SH-SY5Y (cell line): ENCODE data around the gene HLCS.

Experiments
- GATA2 ChIP-seq: IDR thresholded peaks from 2 replicates; pipeline ENCODE4 v1.6.1; 2011; ENCODE audit warnings: mild to moderate bottlenecking, low read depth, low read length
- GATA3 ChIP-seq: IDR thresholded peaks from 2 replicates; pipeline ENCODE4 v1.6.1; 2011; ENCODE audit warnings: low read depth, mild to moderate bottlenecking, low read length, moderate library complexity

Gene HLCS

DNA sequence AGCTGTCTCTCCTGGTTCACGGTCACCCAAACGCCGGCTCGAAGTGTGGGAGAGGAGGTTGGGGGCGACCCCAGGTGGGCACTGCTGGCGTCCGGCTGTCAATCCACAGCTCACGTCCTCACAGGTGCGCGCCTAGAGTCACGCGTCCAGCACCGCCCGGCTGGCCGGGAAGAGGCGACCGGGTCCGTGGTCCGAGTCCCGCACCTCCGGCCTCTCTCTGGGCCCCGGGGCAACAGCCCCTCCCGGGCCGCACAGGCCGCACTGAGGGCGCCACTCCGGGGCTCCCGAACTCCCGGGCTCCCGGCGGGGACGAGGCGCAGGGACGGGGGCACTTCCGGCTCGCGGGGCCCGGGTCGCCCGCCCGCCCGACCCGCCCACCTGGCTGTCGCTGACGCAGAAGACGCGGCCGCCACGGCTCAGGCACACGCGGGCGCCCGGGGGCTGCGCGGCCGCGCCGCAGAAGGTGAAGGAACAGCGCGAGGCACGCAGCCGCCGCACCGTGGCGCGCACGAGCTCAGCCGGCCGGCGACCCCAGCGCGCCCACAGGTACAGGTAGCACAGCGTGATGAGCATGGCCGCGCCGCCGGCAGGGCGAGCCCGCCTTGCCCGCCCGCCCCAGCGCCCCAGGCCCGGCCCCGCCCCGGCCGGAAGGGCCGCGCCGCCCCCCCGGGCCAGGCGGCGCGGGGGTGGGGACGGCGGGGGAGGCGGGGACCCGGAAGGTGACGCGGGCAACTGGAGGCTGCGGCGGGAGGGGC lies at the start of gene HLCS:
Gene HLCS, minus strand, starts transcription at position 604 of the 755 bp plus-strand sequence. Its CDS starts 31 bp downstream, at position 573.
- TF ChIP-seq GATA2 (no peak), GATA3 (no peak)

DNA sequence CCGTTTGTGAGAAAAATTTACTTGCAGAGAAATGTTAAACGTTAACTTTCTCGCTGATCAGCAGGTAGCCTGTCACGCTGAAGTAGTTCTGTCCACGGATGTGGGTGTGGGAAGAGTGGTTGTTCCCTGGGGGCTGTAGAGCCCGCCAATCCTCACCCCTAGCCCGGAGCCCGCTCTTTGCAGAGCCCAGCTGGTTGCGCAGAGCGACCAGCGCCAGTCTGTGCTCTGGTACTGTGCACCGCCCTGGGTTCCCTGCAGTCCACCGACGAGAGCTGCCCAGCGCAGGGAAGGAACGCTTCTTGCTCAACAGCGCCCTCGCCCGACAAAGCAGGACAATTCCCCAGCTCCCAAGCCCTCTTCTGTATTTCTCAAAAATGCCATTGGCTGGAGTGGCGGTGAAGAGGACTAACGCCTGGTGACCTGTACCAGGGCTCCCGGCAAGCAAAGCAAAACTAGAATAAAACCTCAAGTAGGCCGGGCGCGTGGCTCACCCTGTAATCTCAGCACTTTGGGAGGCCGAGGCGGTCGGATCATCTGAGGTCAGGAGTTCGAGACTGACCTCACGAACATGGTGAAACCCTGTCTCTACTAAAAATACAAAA lies 43.4 kb upstream of the HLCS start:
- TF ChIP-seq GATA2 (no peak), GATA3 (no peak)

DNA sequence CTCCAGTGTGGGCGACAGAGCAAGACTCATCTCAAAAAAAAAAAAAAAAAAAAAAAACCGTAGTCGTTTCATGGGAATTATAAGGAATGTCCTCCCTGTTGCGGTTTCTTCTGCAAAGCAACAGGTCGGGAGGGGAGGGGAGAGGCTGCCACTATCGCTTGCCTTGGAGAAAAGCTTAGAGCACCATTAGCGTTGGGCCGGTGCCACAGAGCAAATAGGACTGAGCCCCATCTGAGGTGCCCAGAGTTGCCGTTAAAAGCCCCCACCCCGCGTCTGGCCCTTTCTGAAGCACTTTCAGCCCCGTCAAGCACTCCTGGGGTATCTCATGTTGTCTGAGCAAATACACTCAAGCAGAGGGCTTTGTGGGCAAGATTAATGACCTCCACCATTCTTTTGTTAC lies 42.3 kb upstream of the HLCS start:
- TF ChIP-seq GATA3 (no peak), GATA2 (no peak)

DNA sequence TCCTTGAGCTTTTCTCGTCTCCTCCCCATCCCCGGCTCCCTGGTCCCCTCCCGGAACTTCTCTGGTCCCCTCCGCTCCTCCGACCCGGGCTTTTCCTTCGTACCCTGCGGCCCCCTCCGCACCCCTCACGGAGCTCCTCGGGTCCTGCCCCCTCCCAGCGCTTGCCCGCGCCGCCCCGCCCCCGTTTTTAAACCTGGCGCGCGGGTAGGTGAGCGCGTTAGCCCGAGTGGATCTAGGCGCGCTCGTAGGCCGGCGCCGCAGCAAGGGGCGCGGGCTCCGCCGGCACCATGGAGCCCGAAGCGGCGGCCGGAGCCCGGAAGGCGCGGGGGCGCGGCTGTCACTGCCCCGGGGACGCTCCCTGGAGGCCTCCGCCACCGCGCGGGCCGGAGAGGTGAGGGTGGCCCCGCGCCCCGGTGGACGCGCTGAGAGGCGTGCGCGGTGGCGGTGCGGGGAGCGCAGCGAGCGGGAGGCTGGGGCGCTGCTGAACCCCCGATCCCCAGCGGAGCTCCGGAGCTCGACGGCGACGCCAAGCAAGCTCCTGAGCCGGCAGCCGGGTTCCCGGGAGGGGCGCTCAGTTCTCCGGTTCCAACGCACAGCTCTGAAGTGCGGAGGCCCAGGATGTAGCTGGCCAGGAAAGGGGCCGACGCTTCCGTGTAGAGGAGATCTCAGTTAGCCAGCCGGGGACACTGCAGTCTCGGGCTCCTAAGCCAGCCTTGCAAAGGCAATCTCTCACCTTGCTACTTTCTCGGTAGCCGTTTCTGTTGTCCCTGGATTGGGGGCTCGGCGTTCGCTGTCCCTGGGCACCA lies 40.2 kb upstream of the HLCS start, which contains the start of gene RIPPLY3:
Gene RIPPLY3, plus strand, starts transcription at position 217 of the 806 bp plus-strand sequence. Its CDS starts 71 bp downstream, at position 288.
- TF ChIP-seq GATA3 = no peak
- no peak for TF ChIP-seq GATA2

DNA sequence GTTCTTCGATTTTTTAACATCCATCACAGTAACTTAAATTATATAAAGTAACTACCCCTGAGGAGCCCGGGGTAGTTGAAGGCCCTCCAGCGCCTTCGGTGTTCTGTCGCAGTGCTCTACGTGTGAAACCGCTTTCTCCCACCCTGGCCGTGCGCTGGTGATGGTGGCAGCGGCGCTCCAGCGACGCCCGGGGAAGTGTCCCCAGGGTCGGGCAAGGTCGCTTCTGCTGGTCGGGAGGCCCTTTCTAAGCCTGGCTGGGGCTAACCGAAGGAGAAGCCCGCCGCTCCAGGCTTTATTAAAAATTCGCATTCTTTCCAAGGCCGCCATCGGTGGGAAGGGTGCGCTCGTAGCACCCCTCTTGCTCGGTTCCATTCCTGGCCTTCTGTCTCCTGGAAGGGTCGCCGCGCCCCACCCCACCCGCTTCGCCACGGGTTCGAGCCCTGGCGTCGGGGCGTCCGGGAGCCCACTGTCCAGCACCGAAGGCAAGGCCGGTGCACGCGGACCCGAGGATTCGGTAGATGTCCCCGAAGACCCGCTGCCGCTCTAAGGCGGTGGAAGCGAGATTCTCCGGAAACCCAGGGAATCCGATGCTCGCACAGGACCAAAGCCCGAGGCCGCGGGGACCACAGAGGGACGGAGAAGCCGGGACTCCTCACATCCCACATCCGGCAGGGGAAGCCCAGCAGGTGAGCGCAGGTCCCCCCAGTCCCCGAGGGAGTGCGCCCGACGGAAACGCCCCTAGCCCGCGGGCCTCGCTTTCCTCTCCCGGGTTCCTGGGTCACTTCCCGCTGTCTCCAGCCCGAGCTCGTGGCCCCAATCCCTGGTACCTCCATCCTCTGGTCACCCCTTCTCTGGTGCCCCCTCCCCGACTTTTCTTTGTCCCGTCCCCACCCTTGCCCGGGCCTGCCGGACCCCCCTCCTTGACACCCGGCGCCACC lies 39.3 kb upstream of the HLCS start:
- TF ChIP-seq GATA2 (no peak), GATA3 (no peak)

DNA sequence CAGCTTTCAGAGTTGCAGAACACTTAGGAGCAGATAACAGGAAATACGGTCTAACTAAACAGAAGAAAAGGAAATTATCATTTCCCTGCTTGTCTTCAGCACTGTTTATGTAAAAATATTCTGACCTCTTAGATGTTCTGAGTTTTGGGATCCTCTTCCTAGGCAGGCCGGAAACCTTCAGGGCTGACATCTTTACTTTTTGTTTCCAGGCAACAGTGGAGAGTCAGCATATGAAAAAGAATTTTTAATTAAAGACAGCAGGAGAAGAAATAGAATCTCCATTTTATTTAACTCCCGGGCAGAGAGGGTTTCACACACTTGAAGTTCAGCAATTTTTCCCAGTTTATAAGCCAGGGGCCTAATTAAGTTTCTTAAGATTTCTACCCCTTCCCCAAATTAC lies 35.0 kb upstream of the HLCS start:
- TF ChIP-seq GATA3 = no peak
- TF ChIP-seq GATA2 = no peak

DNA sequence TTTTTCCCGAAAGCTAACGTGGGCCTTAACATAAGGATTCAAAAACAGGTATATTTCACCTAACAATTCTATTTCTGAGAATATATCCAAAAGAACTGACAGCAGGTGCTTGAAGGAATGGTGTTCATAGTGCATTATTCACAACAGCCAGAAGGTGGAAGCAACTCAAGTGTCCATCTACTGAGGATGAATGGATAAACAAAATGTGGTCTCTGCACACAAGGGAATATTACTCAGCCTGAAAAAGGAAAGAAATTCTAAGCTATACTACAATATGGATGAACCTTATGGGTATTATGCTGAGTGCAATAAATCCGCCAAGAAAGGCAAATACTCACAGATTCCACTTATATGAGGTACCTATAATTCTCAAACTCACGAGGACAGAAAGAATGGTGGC lies 33.9 kb upstream of the HLCS start:
- TF ChIP-seq GATA2 (no peak), GATA3 (no peak)

DNA sequence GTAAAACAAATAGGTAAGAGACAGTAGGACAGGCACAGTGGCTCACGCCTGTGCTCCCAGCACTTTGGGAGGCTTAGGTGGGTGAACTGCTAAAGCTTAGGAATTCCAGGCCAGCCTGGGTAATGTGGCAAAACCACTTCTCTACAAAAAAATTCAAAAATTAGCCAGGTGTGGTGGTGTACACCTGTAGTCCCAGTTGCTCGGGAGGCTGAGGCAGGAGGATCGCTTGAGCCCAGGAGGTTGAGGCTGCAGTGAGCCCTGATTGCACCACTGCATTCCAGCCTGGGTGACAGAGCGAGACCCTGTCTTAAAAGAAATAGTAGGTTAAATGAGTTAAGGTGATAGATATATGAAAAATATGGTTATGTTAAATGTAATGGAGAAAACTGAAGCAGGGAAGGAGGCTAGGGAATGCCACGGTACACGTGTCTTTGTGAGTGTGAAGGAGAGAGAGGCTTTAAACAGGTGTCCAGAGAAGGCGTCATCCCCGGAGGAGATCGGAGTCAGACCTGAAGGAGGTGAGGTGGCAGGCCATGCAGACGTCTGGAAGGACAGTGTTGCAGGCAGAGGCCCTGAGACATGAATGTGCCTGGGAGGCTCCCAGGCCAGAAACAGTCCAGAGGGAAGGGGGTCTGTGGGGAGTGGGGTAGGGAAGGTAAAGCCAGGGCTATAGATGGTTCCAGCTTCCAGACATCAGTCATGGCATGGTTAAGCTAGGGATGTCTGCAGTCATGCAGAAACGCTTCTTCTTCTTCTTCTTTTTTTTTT lies 32.8 kb upstream of the HLCS start:
- TF ChIP-seq GATA3 = no peak
- TF ChIP-seq GATA2 = no peak

DNA sequence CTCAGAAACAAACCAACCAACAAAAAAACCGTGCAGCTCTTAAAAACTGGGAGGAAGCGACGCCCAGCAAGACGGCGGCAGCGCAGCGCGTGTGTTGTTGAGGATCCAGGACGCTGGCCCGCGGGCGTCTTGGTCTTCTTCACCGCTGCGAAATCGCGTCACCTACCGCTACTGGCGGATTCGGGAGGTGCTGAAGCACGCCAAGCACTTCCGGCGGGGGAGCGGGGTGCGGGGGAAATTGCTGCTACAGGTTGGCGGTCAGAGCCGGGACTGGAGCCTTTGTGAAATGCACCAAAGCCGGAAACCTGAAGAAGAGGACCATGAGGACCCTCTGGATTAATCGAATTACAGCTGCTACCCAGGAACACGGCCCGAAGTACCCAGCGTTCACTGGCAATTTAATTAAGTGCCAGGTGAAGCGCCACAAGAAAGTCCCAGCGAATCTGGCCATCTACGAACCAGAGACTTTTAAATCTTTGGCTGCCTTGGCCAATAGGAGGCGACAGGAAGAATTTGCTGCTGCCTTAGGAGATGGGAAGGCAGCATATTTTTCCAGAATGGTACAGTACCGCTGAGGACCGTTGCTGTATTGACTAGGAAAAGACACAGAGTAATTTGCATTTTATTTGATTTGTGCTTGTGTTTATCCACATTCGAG lies 28.2 kb upstream of the HLCS start:
- TF ChIP-seq GATA2 = no peak
- no peak for TF ChIP-seq GATA3

DNA sequence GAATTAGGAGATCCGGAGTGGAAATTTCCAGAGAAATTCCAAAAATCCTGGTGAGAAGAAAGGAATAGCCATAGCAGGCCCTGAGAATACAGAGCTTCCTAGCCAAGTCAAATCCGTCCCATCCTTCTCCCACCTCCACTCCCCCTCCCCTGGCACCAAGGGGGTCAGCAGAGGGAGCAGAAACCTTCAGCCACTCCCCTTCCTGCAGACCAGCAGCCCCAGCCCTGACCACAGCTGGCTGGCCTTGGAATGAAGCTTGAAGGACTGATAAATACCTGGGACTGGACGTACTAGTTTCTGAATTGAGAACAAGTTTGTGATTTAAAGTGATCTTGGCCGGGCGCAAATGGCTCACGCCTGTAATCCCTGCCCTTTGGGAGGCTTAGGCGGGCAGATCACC lies 26.2 kb upstream of the HLCS start:
- no peak for TF ChIP-seq GATA2
- no peak for TF ChIP-seq GATA3

DNA sequence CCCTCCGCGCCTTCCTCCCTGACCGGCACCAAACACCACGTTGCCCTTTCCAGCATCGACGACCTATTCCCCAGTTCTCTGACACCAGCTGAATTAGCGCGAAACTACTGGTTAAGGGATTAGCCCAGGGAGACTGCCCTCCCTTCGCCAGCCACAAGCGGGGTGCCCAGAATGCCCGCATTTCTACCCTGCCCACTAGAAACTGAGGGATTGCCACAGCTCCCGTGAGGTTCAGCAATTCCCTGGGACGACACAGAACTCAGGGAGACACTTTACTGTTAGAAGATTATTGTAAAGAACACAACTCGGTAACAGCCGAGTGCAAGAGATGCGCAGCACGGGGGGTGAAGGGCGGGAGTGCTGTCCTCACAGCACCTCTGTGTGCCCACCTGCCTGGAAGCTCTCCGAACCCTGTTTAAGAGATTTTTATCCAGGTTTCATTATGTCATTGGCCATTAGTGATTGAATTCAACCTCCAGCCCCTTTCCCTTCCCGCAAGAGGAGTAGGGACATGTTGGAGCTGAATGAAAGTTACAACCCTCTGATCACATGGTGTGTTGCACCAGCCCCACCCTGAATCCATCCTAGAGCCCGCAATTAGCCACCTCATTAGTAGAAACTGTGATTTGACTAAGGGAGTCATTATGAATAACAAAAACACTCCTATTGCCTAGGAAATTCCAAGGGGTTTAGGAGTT lies 24.2 kb upstream of the HLCS start:
- TF ChIP-seq GATA2 (no peak), GATA3 (no peak)
